ENCODE results near the gene TXNRD2.

Gene TXNRD2

GRCh38 chr22:19882446-19883381, 58.9 kb downstream of the TXNRD2 start:
- DNase-seq (ENCODE audit: low spot score), result no peak
- in situ Hi-C loops (cut with MboI; ENCODE audit: low sequenced_read_pairs, unreplicated experiment), result no loop called here
- no peak for TF ChIP-seq CTCF (IDR thresholded peaks at IDR 0.05; ENCODE audit: borderline replicate concordance, control extremely low read depth, extremely low read depth, insufficient read depth, missing control alignments)

- TF ChIP-seq CTCF (IDR thresholded peaks at IDR 0.05; ENCODE audit: borderline replicate concordance, control extremely low read depth, extremely low read depth, insufficient read depth, missing control alignments), result no peak
- DNase-seq (ENCODE audit: low spot score), result no peak
- in situ Hi-C loops (cut with MboI; ENCODE audit: low sequenced_read_pairs, unreplicated experiment), result no loop called here
These were observed 60.6 kb downstream of the TXNRD2 start for GRCh38 chr22:19880786-19881569.

- TF ChIP-seq CTCF (IDR thresholded peaks at IDR 0.05; ENCODE audit: borderline replicate concordance, control extremely low read depth, extremely low read depth, insufficient read depth, missing control alignments), result no peak
- in situ Hi-C loops (cut with MboI; ENCODE audit: low sequenced_read_pairs, unreplicated experiment), result no loop called here
- DNase-seq (ENCODE audit: low spot score), result no peak
These were observed 61.4 kb downstream of the TXNRD2 start for GRCh38 chr22:19879992-19880785.

- no peak for DNase-seq (ENCODE audit: low spot score)
- TF ChIP-seq CTCF (IDR thresholded peaks at IDR 0.05; ENCODE audit: borderline replicate concordance, control extremely low read depth, extremely low read depth, insufficient read depth, missing control alignments), result no peak
These were observed 62.0 kb downstream of the TXNRD2 start for GRCh38 chr22:19879643-19879991.

GRCh38 chr22:19879246-19879570, 62.4 kb downstream of the TXNRD2 start:
- TF ChIP-seq CTCF (IDR thresholded peaks at IDR 0.05; ENCODE audit: borderline replicate concordance, control extremely low read depth, extremely low read depth, insufficient read depth, missing control alignments), result no peak
- in situ Hi-C loops (cut with MboI; ENCODE audit: low sequenced_read_pairs, unreplicated experiment), result no loop called here
- DNase-seq (ENCODE audit: low spot score), result no peak

More at GRCh38 chr22:19879643-19879991, 62.0 kb downstream of the TXNRD2 start:
- in situ Hi-C loops (cut with MboI; ENCODE audit: low sequenced_read_pairs, unreplicated experiment), result no loop called here
